Frontal cortex (tissue), 4 donors: Measurements from ENCODE around the gene ITGB8. TPM values are rescaled to one million over a fixed set of nuclear protein-coding genes. Genes with fewer than 3 reads are reported as not detected.

Experiments
- DNase-seq, 2 donors: peaks; one replicate each; pipeline ENCODE4 v3.0.0; 2012; ENCODE audit warnings: low spot score in 2 of 2
- FAIRE-seq: peaks from 2 replicates; lab custom pipeline; 2012; peaks lifted over from hg19 to GRCh38; lab: Jason Lieb, UNC
- total RNA-seq: library from RNA; depleted of rRNA; stranded (reverse); fragments of >200 nt; gene quantifications from one replicate; pipeline ENCODE4 v1.2.3, GENCODE V29; 2014
- donor health status: control.
- donor health status: control.
- donor health status: control.

ITGB8 gene
- total RNA-seq, 1 donor from 2014 or later, result 66.9 TPM

GRCh38 chr7:20403331-20403730 lies 72.6 kb downstream of the ITGB8 start:
- FAIRE-seq, result no peak

GRCh38 chr7:20404320-20404719 lies 73.6 kb downstream of the ITGB8 start:
- FAIRE-seq (no peak), DNase-seq (no peak)

More at GRCh38 chr7:20403331-20403730, 72.6 kb downstream of the ITGB8 start:
- DNase-seq, result no peak

GRCh38 chr7:20407585-20408466 lies 77.1 kb downstream of the ITGB8 start:
- no peak for DNase-seq
- no peak for FAIRE-seq

- no peak for FAIRE-seq
Measured at GRCh38 chr7:20408467-20408826, 77.7 kb downstream of the ITGB8 start.

GRCh38 chr7:20409961-20410360 lies 79.3 kb downstream of the ITGB8 start:
- DNase-seq (no peak), FAIRE-seq (no peak)

More at GRCh38 chr7:20408467-20408826, 77.7 kb downstream of the ITGB8 start:
- no peak for DNase-seq

- DNase-seq, result no peak
Measured at GRCh38 chr7:20411372-20411771, 80.7 kb downstream of the ITGB8 start.

GRCh38 chr7:20412032-20412431 lies 81.3 kb downstream of the ITGB8 start:
- no peak for DNase-seq
- no peak for FAIRE-seq

More at GRCh38 chr7:20411372-20411771, 80.7 kb downstream of the ITGB8 start:
- FAIRE-seq, result no peak

- FAIRE-seq (no peak), DNase-seq (no peak)
Measured at GRCh38 chr7:20417260-20417659, 86.6 kb downstream of the ITGB8 start.

- no peak for FAIRE-seq
- no peak for DNase-seq
Measured at GRCh38 chr7:20417675-20418382, 87.1 kb downstream of the ITGB8 start.

GRCh38 chr7:20424500-20424899 lies 93.8 kb downstream of the ITGB8 start:
- DNase-seq (no peak), FAIRE-seq (no peak)

GRCh38 chr7:20430664-20431063 lies 100.0 kb downstream of the ITGB8 start:
- no peak for DNase-seq
- FAIRE-seq, result no peak

- no peak for FAIRE-seq
Measured at GRCh38 chr7:20431146-20431545, 100.4 kb downstream of the ITGB8 start.

GRCh38 chr7:20432071-20432470 lies 101.4 kb downstream of the ITGB8 start:
- no peak for DNase-seq
- FAIRE-seq, result no peak

More at GRCh38 chr7:20431146-20431545, 100.4 kb downstream of the ITGB8 start:
- DNase-seq, result no peak

GRCh38 chr7:20435305-20435704 lies 104.6 kb downstream of the ITGB8 start:
- DNase-seq, result no peak
- no peak for FAIRE-seq

- DNase-seq, result no peak
- no peak for FAIRE-seq
Measured at GRCh38 chr7:20438248-20438647, 107.5 kb downstream of the ITGB8 start.

GRCh38 chr7:20438694-20439376 lies 108.1 kb downstream of the ITGB8 start:
- FAIRE-seq, result no peak

GRCh38 chr7:20439416-20440185 lies 108.9 kb downstream of the ITGB8 start:
- no peak for DNase-seq

More at GRCh38 chr7:20438694-20439376, 108.1 kb downstream of the ITGB8 start:
- DNase-seq, result no peak

GRCh38 chr7:20440472-20441105 lies 109.9 kb downstream of the ITGB8 start:
- FAIRE-seq (no peak), DNase-seq (no peak)

More at GRCh38 chr7:20439416-20440185, 108.9 kb downstream of the ITGB8 start:
- FAIRE-seq, result no peak

GRCh38 chr7:20441346-20441745 lies 110.6 kb downstream of the ITGB8 start:
- FAIRE-seq (no peak), DNase-seq (no peak)
